Liver (tissue), 9 donors: ENCODE measurements around the gene UFC1. TPM values are rescaled to one million over a fixed set of nuclear protein-coding genes. Genes with fewer than 3 reads are reported as not detected.

ENCODE experiments used
- DNase-seq: peaks from one replicate; pipeline ENCODE4 v3.0.0-alpha.2; 2017; ENCODE audit warnings: low spot score
- H3K27ac ChIP-seq, 2 donors: one replicate each; pipeline ENCODE4 v1.7.0; 2013; ENCODE audit warnings: inconsistent platforms in 2 of 2, low read length in 2 of 2, control low read depth in 1 of 2, low read depth in 1 of 2, mild to moderate bottlenecking in 1 of 2
- H3K27me3 ChIP-seq, 4 donors: one replicate each; pipeline versions ENCODE4 v1.6.1 to v1.7.0; 2013; ENCODE audit warnings: low read length in 3 of 4, inconsistent platforms in 1 of 4, mild to moderate bottlenecking in 1 of 4, moderate library complexity in 1 of 4; ENCODE audit not compliant: control insufficient read depth in 4 of 4, insufficient read depth in 4 of 4
- H3K36me3 ChIP-seq, 4 donors: one replicate each; pipeline versions ENCODE4 v1.6.1 to v1.7.0; 2013; ENCODE audit warnings: low read length in 3 of 4, mild to moderate bottlenecking in 3 of 4, low read depth in 1 of 4, moderate library complexity in 1 of 4; ENCODE audit not compliant: control insufficient read depth in 4 of 4, insufficient read depth in 3 of 4
- H3K4me1 ChIP-seq, 4 donors: one replicate each; pipeline versions ENCODE4 v1.6.1 to v1.7.0; 2013; ENCODE audit warnings: low read length in 3 of 4, mild to moderate bottlenecking in 3 of 4, moderate library complexity in 1 of 4; ENCODE audit not compliant: control insufficient read depth in 4 of 4, insufficient read depth in 4 of 4
- H3K4me3 ChIP-seq, 3 donors: one replicate each; pipeline versions ENCODE4 v1.6.1 to v1.7.0; 2013; ENCODE audit warnings: low read length in 3 of 3, control low read depth in 1 of 3, low read depth in 1 of 3, mild to moderate bottlenecking in 1 of 3
- H3K9ac ChIP-seq, 2 donors: one replicate each; pipeline ENCODE4 v1.7.0; 2013; ENCODE audit warnings: low read length in 2 of 2, mild to moderate bottlenecking in 2 of 2, moderate library complexity in 2 of 2, control low read depth in 1 of 2, low read depth in 1 of 2
- H3K9me3 ChIP-seq, 4 donors: one replicate each; pipeline versions ENCODE4 v1.6.1 to v1.7.0; 2013; ENCODE audit warnings: low read length in 3 of 4; ENCODE audit not compliant: control insufficient read depth in 4 of 4
- FOXA1 ChIP-seq: IDR thresholded peaks from 2 replicates; pipeline ENCODE4 v1.6.1; 2016; ENCODE audit warnings: antibody characterized with exemption
- GABPA ChIP-seq, 2 donors: IDR thresholded peaks in 1 of 2; conservative IDR thresholded peaks in 1 of 2; 2 replicates each; pipeline ENCODE4 v1.6.1; 2016; ENCODE audit warnings: antibody characterized with exemption in 2 of 2, mild to moderate bottlenecking in 1 of 2, moderate library complexity in 1 of 2
- HNF4G ChIP-seq: IDR thresholded peaks from 2 replicates; pipeline ENCODE4 v1.6.1; 2016; ENCODE audit warnings: antibody characterized with exemption
- JUND ChIP-seq, 2 donors: IDR thresholded peaks; 2 replicates each; pipeline ENCODE4 v1.6.1; 2016; ENCODE audit warnings: antibody characterized with exemption in 2 of 2
- RAD21 ChIP-seq, 2 donors: IDR thresholded peaks; 2 replicates each; pipeline ENCODE4 v1.6.1; 2016; ENCODE audit warnings: antibody characterized with exemption in 2 of 2, mild to moderate bottlenecking in 2 of 2
- SP1 ChIP-seq: IDR thresholded peaks from 2 replicates; pipeline ENCODE4 v1.6.1; 2018; ENCODE audit warnings: antibody characterized with exemption, mild to moderate bottlenecking
- TAF1 ChIP-seq: conservative IDR thresholded peaks from 2 replicates; pipeline ENCODE4 v1.6.1; 2016; ENCODE audit warnings: antibody characterized with exemption, mild to moderate bottlenecking
- YY1 ChIP-seq: IDR thresholded peaks from 2 replicates; pipeline ENCODE4 v1.6.1; 2016; ENCODE audit warnings: antibody characterized with exemption, mild to moderate bottlenecking
- ZBTB33 ChIP-seq: IDR thresholded peaks from 2 replicates; pipeline ENCODE4 v1.6.1; 2016; ENCODE audit warnings: antibody characterized with exemption
- WGBS: extraction: QIAGEN DNeasy Blood & Tissue Kit; methylation state at CpG from one replicate; pipeline ENCODE4 v1.1.7; 2013; 5-methylcytosine and 5-hydroxymethylcytosine counted together
- polyA plus RNA-seq, 2 donors: library from polyadenylated mRNA; stranded (reverse) in 1 of 2; unstranded in 1 of 2; fragments of 200-250 nt in 1 of 2; fragments of >200 nt in 1 of 2; fragmentation: Nextera tagmentation in 1 of 2; extraction: Ambion mirVana in 1 of 2; gene quantifications; one replicate each; pipeline versions ENCODE4 v1.2.1 to v1.2.3, GENCODE V29; 2013 to 2015
- total RNA-seq, 2 donors: library from RNA; depleted of rRNA; stranded (reverse); fragments of >200 nt; gene quantifications; one replicate each; pipeline ENCODE4 v1.2.3, GENCODE V29; 2014
- TF ChIP-seq, protein P1 (sequence below): IDR thresholded peaks from 2 replicates; pipeline ENCODE4 v1.6.1; 2016; ENCODE audit warnings: antibody characterized with exemption
- donor health status: healthy.
- donor health status: healthy.
- donor health status: healthy.
- donor health status: healthy.
- donor health status: healthy.

The UFC1 gene
- total and polyA plus RNA-seq, 4 donors, result 34.2 to 47.5 (median 43.3) TPM

DNA sequence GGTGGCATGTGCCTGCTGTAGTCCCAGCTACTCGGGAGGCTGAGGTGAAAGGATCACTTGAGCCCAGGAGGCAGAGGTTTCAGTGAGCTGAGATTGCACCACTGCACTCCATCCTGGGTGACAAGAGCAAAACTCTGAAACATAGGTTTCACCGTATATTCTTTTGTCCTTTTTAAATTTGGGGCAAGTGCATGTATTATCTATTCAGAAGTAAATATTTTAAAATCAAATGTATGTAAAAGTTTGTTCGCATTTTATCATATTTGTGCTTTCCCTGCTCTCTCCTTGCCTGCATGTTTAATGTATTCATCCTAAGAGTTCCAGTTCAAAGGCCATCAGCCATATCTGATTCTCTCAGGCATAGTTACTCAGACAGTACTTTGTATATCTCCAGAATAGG is 7.9 kb upstream of the UFC1 start (continued):
- TF ChIP-seq, protein P1, sequence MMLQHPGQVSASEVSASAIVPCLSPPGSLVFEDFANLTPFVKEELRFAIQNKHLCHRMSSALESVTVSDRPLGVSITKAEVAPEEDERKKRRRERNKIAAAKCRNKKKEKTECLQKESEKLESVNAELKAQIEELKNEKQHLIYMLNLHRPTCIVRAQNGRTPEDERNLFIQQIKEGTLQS, result no peak
- TF ChIP-seq GABPA (IDR thresholded peaks at IDR 0.05 in 1 of 2, conservative IDR thresholded peaks at IDR 0.05 in 1 of 2) (no peak), ZBTB33 (no peak), HNF4G (no peak), FOXA1 (no peak), YY1 (no peak)

GRCh38 chr1:161153176-161153575 is 602 bp upstream of the UFC1 start:
- Histone ChIP-seq H3K4me3 (peak overlapping the region; percentile 57 to 99 (median 99)), H3K9ac (peak overlapping the region in 1 of 2 donors; percentile 99), H3K4me1 (peaks cover 0 to 11% (median 1%) of the 10 kb centered on the region in 4 donors), H3K9me3 (no peaks in the 10 kb centered on the region), H3K36me3 (peaks cover 0 to 6% (median 2%) of the 10 kb centered on the region in 4 donors), H3K27me3 (no peaks in the 10 kb centered on the region), H3K27ac (no peak overlapping the region)
- no peak for TF ChIP-seq FOXA1
- no peak for TF ChIP-seq YY1
- TF ChIP-seq RAD21 (IDR thresholded peaks at IDR 0.05), result no peak
- DNase-seq, result no peak
- 23% methylated on average over 9 of the region's 9 CpGs for WGBS

DNA sequence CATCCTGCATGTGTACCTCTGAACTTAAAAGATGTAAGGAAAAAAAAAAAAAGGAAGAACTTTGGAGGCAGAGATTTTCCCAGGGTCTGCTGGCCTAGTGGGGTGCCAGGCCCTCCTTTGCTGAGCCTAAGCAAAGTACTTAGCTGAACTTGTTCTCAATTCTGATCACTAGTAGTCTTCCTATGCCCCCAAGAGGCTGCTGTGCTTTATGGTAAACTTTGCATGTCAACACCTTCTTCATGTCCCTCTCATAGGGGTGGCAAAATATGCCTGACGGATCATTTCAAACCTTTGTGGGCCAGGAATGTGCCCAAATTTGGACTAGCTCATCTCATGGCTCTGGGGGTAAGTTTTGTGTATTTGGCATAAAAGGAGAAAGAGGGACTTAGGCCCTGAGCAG is 4.1 kb downstream of the UFC1 start:
- Histone ChIP-seq H3K4me3 (no peak overlapping the region), H3K4me1 (peaks cover 10 to 33% (median 23%) of the 10 kb centered on the region in 4 donors), H3K9ac (no peak overlapping the region), H3K27ac (no peak overlapping the region), H3K36me3 (peaks cover 0 to 8% (median 2%) of the 10 kb centered on the region in 4 donors), H3K27me3 (no peaks in the 10 kb centered on the region), H3K9me3 (no peaks in the 10 kb centered on the region)
- DNase-seq, result no peak
- TF ChIP-seq YY1 (no peak), FOXA1 (no peak), TAF1 (no peak)
- WGBS, result 95% methylated on average over 1 of the region's 1 CpG

- H3K27ac ChIP-seq, result peak overlapping the region; percentile 64 to 79
These were observed 4.7 kb downstream of the UFC1 start for GRCh38 chr1:161158316-161159010.

More at GRCh38 chr1:161158316-161159010, 4.7 kb downstream of the UFC1 start:
- Histone ChIP-seq H3K4me1 (peaks cover 10 to 31% (median 21%) of the 10 kb centered on the region in 4 donors), H3K9me3 (no peaks in the 10 kb centered on the region), H3K36me3 (peaks cover 0 to 10% (median 5%) of the 10 kb centered on the region in 4 donors), H3K27me3 (no peaks in the 10 kb centered on the region), H3K9ac (peak overlapping the region in 1 of 2 donors; percentile 45), H3K4me3 (peak overlapping the region; percentile 76 to 94 (median 81))
- 71% methylated on average over 9 of the region's 9 CpGs for WGBS
- TF ChIP-seq YY1 (no peak), TAF1 (no peak), SP1 (no peak), JUND (IDR thresholded peaks at IDR 0.05) (no peak)
- TF ChIP-seq, protein P1, result no peak
- DNase-seq, result no peak
